GM18861 (cell line): Measurements from ENCODE around the gene KNTC1.
"Not testable (repeated sequence)": the region's sequence is repeated elsewhere in the genome, so short reads cannot be mapped to it uniquely, and the experiment has no call there.

Experiments
- ATAC-seq: cut with Tn5 transposase; IDR thresholded peaks from one replicate; pipeline ENCODE4 v1.9.1; 2021; ENCODE audit not compliant: unreplicated experiment

Gene KNTC1

GRCh38 chr12:122635471-122635870 lies 108.4 kb downstream of the KNTC1 start:
- ATAC-seq, result no peak

- ATAC-seq, result no peak
Observed at GRCh38 chr12:122643207-122643805, 116.3 kb downstream of the KNTC1 start.

- ATAC-seq, result peak; percentile 88
Observed at GRCh38 chr12:122646517-122647217, 119.6 kb downstream of the KNTC1 start.

GRCh38 chr12:122651520-122652224 lies 124.6 kb downstream of the KNTC1 start:
- no peak for ATAC-seq

GRCh38 chr12:122653291-122653690 lies 126.2 kb downstream of the KNTC1 start:
- not testable (repeated sequence) for ATAC-seq

- no peak for ATAC-seq
Observed at GRCh38 chr12:122656298-122656697, 129.2 kb downstream of the KNTC1 start.

GRCh38 chr12:122659579-122659978 lies 132.5 kb downstream of the KNTC1 start:
- no peak for ATAC-seq

GRCh38 chr12:122661246-122661645 lies 134.2 kb downstream of the KNTC1 start:
- no peak for ATAC-seq

- ATAC-seq, result no peak
Observed at GRCh38 chr12:122661938-122662337, 134.9 kb downstream of the KNTC1 start.

GRCh38 chr12:122665349-122665748 lies 138.3 kb downstream of the KNTC1 start:
- no peak for ATAC-seq

- ATAC-seq, result no peak
Observed at GRCh38 chr12:122665759-122666158, 138.7 kb downstream of the KNTC1 start.

- ATAC-seq, result no peak
Observed at GRCh38 chr12:122668268-122668667, 141.2 kb downstream of the KNTC1 start.

- ATAC-seq, result no peak
Observed at GRCh38 chr12:122669397-122670070, 142.5 kb downstream of the KNTC1 start.

- ATAC-seq, result no peak
Observed at GRCh38 chr12:122672515-122672914, 145.5 kb downstream of the KNTC1 start.
